C4-2B (cell line): ENCODE data around the gene WDR90.

Experiments used
- H3K27ac ChIP-seq: fragments of 450-650 bp; 2 replicates; pipeline ENCODE4 v1.5.1; 2017
- ZFX ChIP-seq: fragments of 450-650 bp; IDR thresholded peaks from 2 replicates; pipeline ENCODE4 v1.6.1; 2017
- TF ChIP-seq, protein P1 (sequence below): fragments of 450-650 bp; conservative IDR thresholded peaks from 2 replicates; pipeline ENCODE4 v1.5.1; 2017; ENCODE audit warnings: mild to moderate bottlenecking

Gene WDR90

GRCh38 chr16:708019-708418, 58.9 kb downstream of the WDR90 start:
- no peak for TF ChIP-seq ZFX
- TF ChIP-seq, protein P1, sequence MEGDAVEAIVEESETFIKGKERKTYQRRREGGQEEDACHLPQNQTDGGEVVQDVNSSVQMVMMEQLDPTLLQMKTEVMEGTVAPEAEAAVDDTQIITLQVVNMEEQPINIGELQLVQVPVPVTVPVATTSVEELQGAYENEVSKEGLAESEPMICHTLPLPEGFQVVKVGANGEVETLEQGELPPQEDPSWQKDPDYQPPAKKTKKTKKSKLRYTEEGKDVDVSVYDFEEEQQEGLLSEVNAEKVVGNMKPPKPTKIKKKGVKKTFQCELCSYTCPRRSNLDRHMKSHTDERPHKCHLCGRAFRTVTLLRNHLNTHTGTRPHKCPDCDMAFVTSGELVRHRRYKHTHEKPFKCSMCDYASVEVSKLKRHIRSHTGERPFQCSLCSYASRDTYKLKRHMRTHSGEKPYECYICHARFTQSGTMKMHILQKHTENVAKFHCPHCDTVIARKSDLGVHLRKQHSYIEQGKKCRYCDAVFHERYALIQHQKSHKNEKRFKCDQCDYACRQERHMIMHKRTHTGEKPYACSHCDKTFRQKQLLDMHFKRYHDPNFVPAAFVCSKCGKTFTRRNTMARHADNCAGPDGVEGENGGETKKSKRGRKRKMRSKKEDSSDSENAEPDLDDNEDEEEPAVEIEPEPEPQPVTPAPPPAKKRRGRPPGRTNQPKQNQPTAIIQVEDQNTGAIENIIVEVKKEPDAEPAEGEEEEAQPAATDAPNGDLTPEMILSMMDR = no peak
- H3K27ac ChIP-seq = no peak overlapping the region

GRCh38 chr16:708959-709358, 59.8 kb downstream of the WDR90 start:
- TF ChIP-seq, protein P1 = no peak
- no peak for TF ChIP-seq ZFX

GRCh38 chr16:709566-710499, 60.7 kb downstream of the WDR90 start:
- no peak overlapping the region for H3K27ac ChIP-seq

More at GRCh38 chr16:708959-709358, 59.8 kb downstream of the WDR90 start:
- no peak overlapping the region for H3K27ac ChIP-seq

GRCh38 chr16:710500-711075, 61.4 kb downstream of the WDR90 start:
- TF ChIP-seq, protein P1 = no peak
- TF ChIP-seq ZFX = no peak
- no peak overlapping the region for H3K27ac ChIP-seq

More at GRCh38 chr16:709566-710499, 60.7 kb downstream of the WDR90 start:
- TF ChIP-seq ZFX = no peak
- TF ChIP-seq, protein P1 = no peak

- TF ChIP-seq ZFX = no peak
- TF ChIP-seq, protein P1 = no peak
- no peak overlapping the region for H3K27ac ChIP-seq
Measured at GRCh38 chr16:711084-711483, 61.9 kb downstream of the WDR90 start.

- no peak overlapping the region for H3K27ac ChIP-seq
- TF ChIP-seq, protein P1 = peak; percentile 92
- TF ChIP-seq ZFX = no peak
Measured at GRCh38 chr16:711548-712320, 62.6 kb downstream of the WDR90 start.
